Activated T-helper 1 cell treated with anti-CD3 and anti-CD28 coated beads, Interleukin-12 subunit alpha, Interleukin-12 subunit beta, Interleukin-2, Interleukin-4 antibody, amounts not matched to agents 30 ng/mL and 10 ng/mL and 1 ng/mL, durations not matched to agents 14 hours and 24 hours and 36 hours (primary cell): ENCODE data around the gene CYP2W1. TPM values are rescaled to one million over a fixed set of nuclear protein-coding genes. Genes with fewer than 3 reads are reported as not detected.
A peak's percentile ranks its signal among the peaks of the same experiment; 100 is the strongest.

Experiments
- DNase-seq: peaks from one replicate; pipeline ENCODE4 v3.0.0; 2021; ENCODE audit warnings: low spot score
- H3K27ac Mint-ChIP-seq: one replicate; pipeline ENCODE4 v1.8.0; 2021; ENCODE audit warnings: mild to moderate bottlenecking, mixed read lengths
- H3K27me3 Mint-ChIP-seq: one replicate; pipeline ENCODE4 v1.8.0; 2022; ENCODE audit warnings: mild to moderate bottlenecking, moderate library complexity, mixed read lengths; ENCODE audit not compliant: insufficient read depth
- H3K36me3 Mint-ChIP-seq: one replicate; pipeline ENCODE4 v1.8.0; 2021; ENCODE audit warnings: low read depth, mixed read lengths
- H3K4me1 Mint-ChIP-seq: one replicate; pipeline ENCODE4 v1.8.0; 2021; ENCODE audit warnings: low read depth, mixed read lengths
- H3K4me3 Mint-ChIP-seq: one replicate; pipeline ENCODE4 v1.8.0; 2021; ENCODE audit warnings: mild to moderate bottlenecking, moderate library complexity, mixed read lengths
- H3K9me3 Mint-ChIP-seq: one replicate; pipeline ENCODE4 v1.8.0; 2021; ENCODE audit warnings: mixed read lengths
- intact Hi-C: fragments of 100-400 bp; cut with micrococcal nuclease; formaldehyde crosslinking; loops from one replicate; pipeline ENCODE4 v1.15.1; 2024
- total RNA-seq: library from RNA; stranded (reverse); gene quantifications from 2 replicates; pipeline ENCODE4 v1.2.3, GENCODE V29; 2022

Gene CYP2W1
- total RNA-seq, 1 donor from 2014 or later: not detected

DNA sequence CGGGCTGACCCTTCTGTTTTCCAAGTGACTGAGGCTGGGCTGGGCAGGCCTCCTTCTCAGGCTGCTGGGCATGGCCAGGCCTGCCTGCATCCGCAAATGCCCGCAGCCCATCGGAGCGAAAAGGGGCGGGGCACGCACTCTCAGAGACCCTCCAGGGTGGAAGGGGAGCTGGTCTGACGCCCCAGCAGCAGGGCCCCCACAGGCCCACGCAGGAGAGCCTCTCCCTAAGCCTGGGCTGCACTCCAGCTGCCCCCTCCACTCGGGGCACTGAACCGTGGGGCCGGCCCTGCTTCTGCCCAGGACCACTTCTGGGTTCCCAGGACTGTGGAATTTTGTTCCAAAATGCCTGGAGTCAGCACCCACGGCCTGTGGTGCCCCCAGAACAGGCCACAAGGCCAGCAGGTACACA is 37.8 kb upstream of the CYP2W1 start:
- Mint-ChIP-seq H3K27ac (no peak overlapping the region), H3K9me3 (peaks cover 19% of the 10 kb centered on the region), H3K36me3 (peaks cover 13% of the 10 kb centered on the region), H3K27me3 (no peaks in the 10 kb centered on the region), H3K4me3 (no peak overlapping the region), H3K4me1 (peaks cover 20% of the 10 kb centered on the region)
- intact Hi-C loops: no loop called here
- DNase-seq: no peak

DNA sequence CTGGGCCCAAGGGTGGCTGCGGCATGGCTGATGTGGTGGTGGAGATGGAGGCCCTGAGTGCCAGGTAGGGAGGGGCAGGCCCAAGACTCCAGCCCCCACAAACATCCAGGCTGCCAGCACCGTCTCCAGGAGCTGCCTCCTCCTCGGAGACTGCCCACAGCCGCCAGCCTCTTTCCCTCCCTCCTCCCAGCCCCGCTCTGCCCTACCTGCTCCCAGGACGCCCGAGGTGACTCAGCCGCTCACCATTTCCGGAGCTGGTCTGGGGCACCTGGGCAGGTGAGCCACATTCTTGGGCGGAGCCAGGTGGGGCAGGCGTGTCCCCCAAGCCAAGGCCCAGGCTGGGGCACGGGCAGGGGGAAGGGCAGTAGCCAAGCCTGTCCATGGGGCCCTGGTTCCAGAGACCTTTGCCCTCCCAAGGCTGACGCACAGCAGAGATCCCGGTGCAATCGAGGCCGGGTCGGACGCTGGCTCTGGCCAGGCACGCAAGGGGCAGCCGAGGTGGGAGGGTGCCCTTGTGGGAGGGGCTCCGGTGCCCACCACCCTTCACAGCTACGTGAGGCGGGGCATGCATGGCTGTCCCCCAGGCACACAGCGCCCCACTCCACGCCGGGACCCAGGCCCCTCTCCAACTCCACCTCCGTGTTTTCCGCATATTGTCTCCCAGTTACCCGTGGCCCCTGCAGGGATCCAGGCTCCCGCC is 37.3 kb upstream of the CYP2W1 start:
- no peak for DNase-seq
- H3K9me3 Mint-ChIP-seq: peaks cover 14% of the 10 kb centered on the region
- peaks cover 14% of the 10 kb centered on the region for H3K4me1 Mint-ChIP-seq
- H3K27ac Mint-ChIP-seq: no peak overlapping the region
- intact Hi-C loops: no loop called here
- H3K4me3 Mint-ChIP-seq: no peak overlapping the region
- no peaks in the 10 kb centered on the region for H3K27me3 Mint-ChIP-seq
- H3K36me3 Mint-ChIP-seq: peaks cover 14% of the 10 kb centered on the region

- no peak for DNase-seq
- intact Hi-C loops: no loop called here
- Mint-ChIP-seq H3K4me3 (no peak overlapping the region), H3K36me3 (peaks cover 11% of the 10 kb centered on the region), H3K27me3 (no peaks in the 10 kb centered on the region), H3K27ac (no peak overlapping the region), H3K4me1 (peaks cover 7% of the 10 kb centered on the region), H3K9me3 (peaks cover 6% of the 10 kb centered on the region)
Observed at GRCh38 chr7:946256-946996, 36.6 kb upstream of the CYP2W1 start.

GRCh38 chr7:947391-948210 is 35.4 kb upstream of the CYP2W1 start:
- Mint-ChIP-seq H3K9me3 (no peaks in the 10 kb centered on the region), H3K27ac (no peak overlapping the region), H3K36me3 (peaks cover 6% of the 10 kb centered on the region), H3K4me1 (no peaks in the 10 kb centered on the region), H3K4me3 (no peak overlapping the region), H3K27me3 (peaks cover 1% of the 10 kb centered on the region)
- intact Hi-C loops: no loop called here
- DNase-seq: no peak

DNA sequence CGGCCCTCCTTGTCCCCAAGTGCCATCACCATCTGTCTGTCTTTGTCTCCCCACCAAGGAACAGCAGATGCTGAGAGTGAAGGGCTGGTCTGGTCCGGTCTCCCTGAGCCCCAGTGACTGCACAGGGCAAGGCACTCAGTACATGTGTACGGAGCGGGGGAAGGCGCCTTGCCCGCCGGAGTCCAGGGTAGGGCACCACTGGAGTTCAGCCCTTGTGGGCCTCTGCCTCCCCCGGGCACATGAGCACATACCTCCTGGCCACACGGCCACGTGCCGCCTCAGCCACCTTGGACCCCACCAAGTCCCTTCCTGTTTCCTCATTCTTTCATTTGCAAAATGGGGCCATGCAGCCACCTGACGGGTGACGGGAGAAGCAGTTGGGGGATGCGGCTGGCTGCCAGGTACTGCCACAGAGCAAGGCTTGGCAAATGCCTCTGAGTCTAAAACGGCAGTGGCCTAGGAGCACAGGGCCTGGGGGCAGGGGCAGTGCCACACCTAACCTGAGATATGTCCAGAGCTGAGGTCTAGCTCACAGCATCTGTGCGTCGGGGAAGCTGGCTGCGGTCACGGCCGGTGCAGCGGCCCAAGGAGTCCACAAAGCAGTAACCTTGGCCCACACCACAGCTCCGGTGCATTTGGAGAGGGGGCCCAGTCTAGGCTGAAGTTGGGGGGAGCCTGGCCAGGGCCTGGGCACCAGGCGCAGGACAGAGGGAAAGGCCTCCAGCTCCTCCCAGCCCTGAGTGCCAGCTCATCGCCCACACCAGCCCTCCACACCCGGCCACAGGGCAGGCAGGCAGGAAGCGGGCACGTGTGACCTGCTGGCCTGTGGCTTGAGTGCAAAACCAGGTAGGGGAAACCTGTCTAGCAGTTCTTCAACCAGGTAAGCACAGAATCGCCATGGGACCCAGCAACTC is 33.7 kb upstream of the CYP2W1 start:
- Mint-ChIP-seq H3K4me1 (no peaks in the 10 kb centered on the region), H3K4me3 (no peak overlapping the region), H3K27ac (peak overlapping the region; percentile 12), H3K27me3 (peaks cover 2% of the 10 kb centered on the region), H3K9me3 (no peaks in the 10 kb centered on the region), H3K36me3 (peaks cover 6% of the 10 kb centered on the region)
- intact Hi-C loops: no loop called here
- DNase-seq: no peak

- H3K4me3 Mint-ChIP-seq: peak overlapping the region; percentile 58
- no peaks in the 10 kb centered on the region for H3K4me1 Mint-ChIP-seq
- H3K27ac Mint-ChIP-seq: no peak overlapping the region
- intact Hi-C loops: loop anchor here (10.0 kb wide), 1 partner anchor 167 kb away; no protein-coding TSS in a partner anchor
- peaks cover 6% of the 10 kb centered on the region for H3K36me3 Mint-ChIP-seq
- peaks cover 7% of the 10 kb centered on the region for H3K27me3 Mint-ChIP-seq
- no peak for DNase-seq
- H3K9me3 Mint-ChIP-seq: no peaks in the 10 kb centered on the region
Observed at GRCh38 chr7:951881-952547, 31.0 kb upstream of the CYP2W1 start.

GRCh38 chr7:952548-953441 is 30.2 kb upstream of the CYP2W1 start:
- Mint-ChIP-seq H3K27me3 (peaks cover 7% of the 10 kb centered on the region), H3K36me3 (peaks cover 6% of the 10 kb centered on the region), H3K27ac (peak overlapping the region; percentile 40), H3K4me1 (no peaks in the 10 kb centered on the region), H3K9me3 (no peaks in the 10 kb centered on the region), H3K4me3 (peak overlapping the region; percentile 58)
- intact Hi-C loops: loop anchor here (10.0 kb wide), 1 partner anchor 168 kb away; no protein-coding TSS in a partner anchor
- no peak for DNase-seq

DNA sequence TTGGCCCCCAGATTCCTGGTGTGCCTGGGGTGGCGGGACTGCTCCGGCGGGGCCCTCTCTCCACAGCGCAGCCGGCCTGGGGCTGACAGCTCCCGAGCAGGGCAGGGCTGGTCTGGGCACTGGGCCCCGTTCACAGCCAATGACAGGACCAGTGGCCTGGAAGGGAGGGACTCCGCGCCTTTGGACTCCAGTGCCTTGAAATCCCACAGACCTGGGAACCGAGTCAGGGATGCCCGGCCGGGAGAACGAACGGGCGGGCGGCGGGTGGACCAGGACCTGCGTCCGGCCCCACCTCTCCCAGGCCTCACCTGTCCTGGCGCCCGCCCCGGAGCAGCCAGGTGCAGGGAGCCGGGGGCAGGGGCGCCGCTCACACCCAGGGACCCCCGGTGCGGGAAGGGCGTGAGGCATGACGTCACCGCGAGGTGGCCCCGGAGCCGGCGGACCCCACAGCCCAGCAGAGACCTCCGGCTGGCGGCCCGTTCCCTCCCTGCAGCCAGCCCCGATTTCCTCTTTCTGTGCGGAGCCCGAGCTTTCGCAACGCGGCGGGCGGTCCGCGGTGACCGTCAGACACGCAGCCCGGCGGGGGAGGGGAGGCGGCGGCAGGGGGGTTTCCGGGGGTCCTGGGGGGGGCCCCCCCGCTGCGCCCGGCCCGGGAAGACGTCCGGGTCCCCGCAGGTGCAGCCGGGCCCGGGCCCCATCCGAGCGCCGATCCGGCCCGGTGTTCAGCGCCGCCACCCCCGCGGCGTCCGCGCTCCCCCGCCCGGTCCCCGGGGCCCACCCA is 29.2 kb upstream of the CYP2W1 start:
- H3K27ac Mint-ChIP-seq: no peak overlapping the region
- intact Hi-C loops: loop anchor here (1.0 to 10.0 kb wide), 4 partner anchors 21 to 169 kb away; partner anchors contain the start of gene COX19
- H3K27me3 Mint-ChIP-seq: peaks cover 7% of the 10 kb centered on the region
- peak overlapping the region; percentile 56 for H3K4me3 Mint-ChIP-seq
- no peaks in the 10 kb centered on the region for H3K4me1 Mint-ChIP-seq
- DNase-seq: no peak
- H3K9me3 Mint-ChIP-seq: no peaks in the 10 kb centered on the region
- H3K36me3 Mint-ChIP-seq: peaks cover 6% of the 10 kb centered on the region

DNA sequence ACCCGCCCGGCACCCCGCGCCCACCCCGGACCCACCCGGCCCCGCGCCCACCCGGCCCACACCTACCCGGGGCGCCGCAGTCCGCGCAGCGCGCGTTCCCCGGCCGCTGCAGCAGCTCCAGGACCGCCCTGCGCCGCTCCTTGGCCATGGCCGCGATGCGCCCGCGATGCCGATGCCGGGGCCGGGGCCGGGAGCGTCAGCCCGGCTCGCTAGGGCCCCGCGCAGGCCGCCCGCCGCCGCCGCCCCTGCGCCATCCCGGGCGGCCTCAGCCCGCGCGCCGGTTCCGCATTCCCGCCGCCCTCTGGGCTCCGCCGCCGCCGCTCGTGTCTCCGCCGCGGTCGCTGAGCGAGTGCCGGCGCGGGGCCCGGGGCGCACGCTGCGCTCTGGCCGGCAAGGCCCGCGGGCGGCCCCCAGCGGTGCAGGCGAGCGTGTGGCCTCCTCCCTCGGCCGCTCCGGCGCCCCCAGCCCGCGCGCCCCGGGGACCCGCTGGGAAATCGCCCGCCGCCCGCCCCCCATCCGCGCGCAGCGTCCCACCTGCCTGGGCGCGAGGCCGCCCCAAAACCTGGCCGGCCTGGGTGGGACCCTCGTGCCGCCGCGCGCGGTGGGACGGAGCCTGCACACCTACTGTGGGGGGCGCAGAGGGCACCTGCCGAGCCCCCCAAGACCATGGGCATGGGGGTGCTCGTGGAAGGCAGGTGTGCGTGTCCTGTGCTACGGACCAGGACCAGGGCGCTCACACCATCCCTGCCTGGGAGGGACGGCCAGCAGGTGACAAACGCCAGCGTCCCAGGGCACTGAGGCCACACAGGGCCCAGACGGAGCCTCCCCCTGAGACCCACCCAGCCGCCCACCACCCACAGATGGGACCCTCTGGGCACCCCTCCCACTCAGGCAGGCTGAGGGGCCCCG is 28.4 kb upstream of the CYP2W1 start, which contains the start of gene ADAP1:
Gene ADAP1, minus strand, starts transcription at position 351 of the 909 bp plus-strand sequence. Its CDS starts 203 bp downstream, at position 148.
- Mint-ChIP-seq H3K27me3 (peaks cover 7% of the 10 kb centered on the region), H3K27ac (peak within 1 kb of the TSS; percentile 7), H3K4me1 (no peaks in the 10 kb centered on the region), H3K4me3 (peak within 1 kb of the TSS; percentile 84), H3K36me3 (peaks cover 5% of the 10 kb centered on the region), H3K9me3 (no peaks in the 10 kb centered on the region)
- peak; percentile 41 for DNase-seq
- intact Hi-C loops: loop anchor here (1.0 to 10.0 kb wide), 4 partner anchors 20 to 170 kb away; partner anchors contain the start of gene COX19
